ENCODE measurements around the gene ZNF613. TPM values are rescaled to one million over a fixed set of nuclear protein-coding genes. Genes with fewer than 3 reads are reported as not detected.

The ZNF613 gene
- polyA plus RNA-seq, 3 donors, result 0.96 to 3.1 (median 1.1) TPM

DNA sequence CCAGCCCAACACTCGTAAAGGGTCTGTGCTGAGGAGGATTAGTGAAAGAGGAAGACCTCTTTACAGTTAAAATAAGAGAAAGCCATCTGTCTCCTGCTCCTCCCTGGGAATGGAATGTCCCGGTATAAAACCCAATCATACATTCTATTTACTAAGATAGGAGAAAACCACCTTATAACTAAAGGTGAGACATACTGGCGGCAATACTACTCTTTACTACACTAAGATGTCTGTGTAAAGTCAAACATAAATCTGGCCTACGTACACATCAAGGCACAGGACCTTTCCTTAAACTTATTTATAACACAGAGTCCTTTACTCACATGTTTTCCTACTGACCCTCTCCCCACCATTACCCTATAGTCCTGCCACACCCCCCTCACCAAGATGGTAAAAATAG lies 56.1 kb downstream of the ZNF613 start:
- peak overlapping the region in 1 of 7 donors; percentile 57 for H3K27ac Mint-ChIP-seq
- Histone ChIP-seq H3K27me3 (ENCODE audit: control insufficient read depth in 2 of 2, insufficient read depth in 2 of 2, low read length in 2 of 2) (no peaks in the 10 kb centered on the region), H3K9ac (ENCODE audit: insufficient read depth, low read length, poor library complexity, severe bottlenecking) (no peak overlapping the region), H3K9me3 (replicated peaks in 1 of 2; ENCODE audit: control insufficient read depth in 1 of 2, insufficient read depth in 1 of 2, low read length in 2 of 2) (peaks cover 68 to 87% of the 10 kb centered on the region in 2 donors), H3K36me3 (replicated peaks in 1 of 2; ENCODE audit: control insufficient read depth in 1 of 2, insufficient read depth in 2 of 2, low read length in 2 of 2) (peaks cover 8 to 64% of the 10 kb centered on the region in 2 donors), H4K20me1 (ENCODE audit: insufficient read depth, low read length) (no peaks in the 10 kb centered on the region), H3K27ac (ENCODE audit: low read depth in 1 of 2, low read length in 2 of 2) (no peak overlapping the region), H3K79me2 (ENCODE audit: insufficient read depth, low read length) (peaks cover 83% of the 10 kb centered on the region), H3K4me3 (replicated peaks in 1 of 3; ENCODE audit: low read depth in 2 of 3, low read length in 3 of 3) (peak overlapping the region in 1 of 3 experiments; percentile 26), H2AFZ (ENCODE audit: insufficient read depth, low read depth, low read length, poor library complexity, severe bottlenecking) (no peak overlapping the region), H3K4me2 (replicated peaks; ENCODE audit: extremely low read depth, low read length, poor library complexity, severe bottlenecking) (no peak overlapping the region), H3K4me1 (ENCODE audit: control insufficient read depth in 1 of 2, insufficient read depth in 2 of 2, low read length in 2 of 2) (peaks cover 11 to 23% of the 10 kb centered on the region in 2 donors)
- DNase-seq, result no peak
- H3K27me3 Mint-ChIP-seq (ENCODE audit: low read depth in 3 of 3), result peaks cover 0 to 3% (median 0%) of the 10 kb centered on the region in 3 donors
- peaks cover 40 to 94% (median 87%) of the 10 kb centered on the region in 7 donors for H3K9me3 Mint-ChIP-seq
- no peak overlapping the region for H3K4me3 Mint-ChIP-seq
- TF ChIP-seq, protein P1, sequence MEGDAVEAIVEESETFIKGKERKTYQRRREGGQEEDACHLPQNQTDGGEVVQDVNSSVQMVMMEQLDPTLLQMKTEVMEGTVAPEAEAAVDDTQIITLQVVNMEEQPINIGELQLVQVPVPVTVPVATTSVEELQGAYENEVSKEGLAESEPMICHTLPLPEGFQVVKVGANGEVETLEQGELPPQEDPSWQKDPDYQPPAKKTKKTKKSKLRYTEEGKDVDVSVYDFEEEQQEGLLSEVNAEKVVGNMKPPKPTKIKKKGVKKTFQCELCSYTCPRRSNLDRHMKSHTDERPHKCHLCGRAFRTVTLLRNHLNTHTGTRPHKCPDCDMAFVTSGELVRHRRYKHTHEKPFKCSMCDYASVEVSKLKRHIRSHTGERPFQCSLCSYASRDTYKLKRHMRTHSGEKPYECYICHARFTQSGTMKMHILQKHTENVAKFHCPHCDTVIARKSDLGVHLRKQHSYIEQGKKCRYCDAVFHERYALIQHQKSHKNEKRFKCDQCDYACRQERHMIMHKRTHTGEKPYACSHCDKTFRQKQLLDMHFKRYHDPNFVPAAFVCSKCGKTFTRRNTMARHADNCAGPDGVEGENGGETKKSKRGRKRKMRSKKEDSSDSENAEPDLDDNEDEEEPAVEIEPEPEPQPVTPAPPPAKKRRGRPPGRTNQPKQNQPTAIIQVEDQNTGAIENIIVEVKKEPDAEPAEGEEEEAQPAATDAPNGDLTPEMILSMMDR (IDR thresholded peaks at IDR 0.05), result no peak
- peaks cover 55 to 63% of the 10 kb centered on the region in 2 donors for H3K36me3 Mint-ChIP-seq
- peaks cover 15% of the 10 kb centered on the region for H3K4me1 Mint-ChIP-seq
- no CpG with 5 or more reads among the region's 4 CpGs for WGBS (ENCODE audit: insufficient coverage)
- intact Hi-C loops (cut with micrococcal nuclease), result no loop called here

DNA sequence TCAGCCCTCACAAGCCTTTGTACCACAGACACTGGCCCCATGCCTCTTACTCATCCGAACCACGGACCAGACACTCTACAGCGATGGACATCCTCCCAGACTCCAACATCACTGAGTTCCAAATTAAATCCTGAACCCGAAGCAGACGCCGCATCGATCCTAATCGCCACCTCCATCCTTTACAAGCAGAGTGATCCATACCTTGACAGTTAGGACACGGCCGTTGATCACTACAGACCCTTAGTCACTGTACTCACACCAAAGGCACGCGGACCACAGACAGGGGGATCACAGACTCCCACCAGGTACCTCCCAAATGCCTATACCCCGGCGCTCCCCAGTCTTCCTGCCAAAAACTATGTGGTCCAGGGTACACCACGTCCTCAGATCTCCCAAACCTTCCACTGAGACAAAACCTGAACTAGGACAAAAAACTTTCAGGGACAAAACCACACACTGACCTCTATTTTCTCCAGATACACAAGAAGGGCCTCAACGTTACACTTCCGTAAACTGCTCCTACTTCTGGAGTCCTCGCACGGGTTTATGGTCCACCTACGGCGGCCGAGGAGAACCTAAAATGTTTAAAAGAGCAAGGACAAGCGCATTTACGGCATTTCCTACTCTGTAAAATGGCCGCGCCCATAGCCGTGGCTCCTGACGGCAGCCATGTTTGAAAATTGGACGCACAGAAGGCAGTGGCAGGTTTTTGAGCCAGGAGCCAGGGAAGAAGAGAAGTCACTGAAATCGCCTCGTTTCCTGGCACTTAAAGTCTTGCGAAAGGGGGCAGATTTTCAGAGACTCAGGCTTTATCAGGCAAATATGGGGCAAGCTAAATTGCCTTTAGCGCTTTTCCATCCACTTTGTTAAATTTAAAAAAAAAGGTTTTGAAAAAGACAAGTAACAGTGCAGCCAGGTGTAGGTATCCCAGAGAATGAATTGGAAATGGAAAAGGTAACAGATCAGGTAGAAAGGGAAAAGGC lies 59.3 kb downstream of the ZNF613 start, which contains the start of gene ZNF350:
Gene ZNF350 (minus strand): TSS at position 532 of the 983 bp plus-strand sequence. CDS start 12,480 bp downstream, outside the sequence.
- peaks cover 11% of the 10 kb centered on the region for H3K4me1 Mint-ChIP-seq
- peaks cover 29 to 35% of the 10 kb centered on the region in 2 donors for H3K36me3 Mint-ChIP-seq
- peaks cover 11 to 13% of the 10 kb centered on the region in 2 donors for H3K4me1 ChIP-seq (ENCODE audit: control insufficient read depth in 1 of 2, insufficient read depth in 2 of 2, low read length in 2 of 2)
- H3K27ac Mint-ChIP-seq, result peak within 1 kb of the TSS; percentile 74 to 97 (median 94)
- H3K9ac ChIP-seq (ENCODE audit: insufficient read depth, low read length, poor library complexity, severe bottlenecking), result peak within 1 kb of the TSS; percentile 89
- peaks cover 0 to 3% (median 2%) of the 10 kb centered on the region in 3 donors for H3K27me3 Mint-ChIP-seq (ENCODE audit: low read depth in 3 of 3)
- peak within 1 kb of the TSS; percentile 95 to 100 for H3K4me3 Mint-ChIP-seq
- TF ChIP-seq, protein P1 (IDR thresholded peaks at IDR 0.05), result no peak
- H3K79me2 ChIP-seq (ENCODE audit: insufficient read depth, low read length), result peaks cover 50% of the 10 kb centered on the region
- WGBS (ENCODE audit: insufficient coverage), result 1% methylated on average over 32 of the region's 33 CpGs
- peak within 1 kb of the TSS; percentile 85 to 98 (median 89) for H3K4me3 ChIP-seq (replicated peaks in 1 of 3; ENCODE audit: low read depth in 2 of 3, low read length in 3 of 3)
- peak within 1 kb of the TSS; percentile 69 for H3K4me2 ChIP-seq (replicated peaks; ENCODE audit: extremely low read depth, low read length, poor library complexity, severe bottlenecking)
- no peaks in the 10 kb centered on the region for H4K20me1 ChIP-seq (ENCODE audit: insufficient read depth, low read length)
- H3K36me3 ChIP-seq (replicated peaks in 1 of 2; ENCODE audit: control insufficient read depth in 1 of 2, insufficient read depth in 2 of 2, low read length in 2 of 2), result peaks cover 3 to 32% of the 10 kb centered on the region in 2 donors
- peaks cover 43 to 95% (median 88%) of the 10 kb centered on the region in 7 donors for H3K9me3 Mint-ChIP-seq
- H2AFZ ChIP-seq (ENCODE audit: insufficient read depth, low read depth, low read length, poor library complexity, severe bottlenecking), result peak within 1 kb of the TSS; percentile 83
- intact Hi-C loops (cut with micrococcal nuclease), result loop anchor here (1.0 to 5.0 kb wide), 7 partner anchors 22 to 99 kb away; partner anchors contain the start of genes ZNF432 (in 2 of the 2), ZNF577 (in 1 of the 2), ZNF613 (in 1 of the 2) and ZNF614 (in 1 of the 2)
- no peaks in the 10 kb centered on the region for H3K27me3 ChIP-seq (ENCODE audit: control insufficient read depth in 2 of 2, insufficient read depth in 2 of 2, low read length in 2 of 2)
- DNase-seq, result peak; percentile 93 to 96 (median 95)
- H3K27ac ChIP-seq (ENCODE audit: low read depth in 1 of 2, low read length in 2 of 2), result peak within 1 kb of the TSS; percentile 62 to 97
- H3K9me3 ChIP-seq (replicated peaks in 1 of 2; ENCODE audit: control insufficient read depth in 1 of 2, insufficient read depth in 1 of 2, low read length in 2 of 2), result peaks cover 65 to 87% of the 10 kb centered on the region in 2 donors
